HepG2 (cell line): Measurements from ENCODE around the gene TOMM40L. TPM values are rescaled to one million over a fixed set of nuclear protein-coding genes. Genes with fewer than 3 reads are reported as not detected.

Experiments used
- ATM ChIP-seq: fragments of 450-650 bp; IDR thresholded peaks from 2 replicates; pipeline ENCODE4 v1.7.1; 2017; ENCODE audit warnings: mild to moderate bottlenecking, borderline replicate concordance
- EED ChIP-seq: sonication (generic); formaldehyde crosslinking; IDR thresholded peaks from 2 replicates; pipeline ENCODE4 v1.5.0; 2020; ENCODE audit warnings: mild to moderate bottlenecking, missing genetic modification reagents
- PAF1 ChIP-seq: IDR thresholded peaks from 2 replicates; pipeline ENCODE4 v1.6.1; 2016; ENCODE audit warnings: missing genetic modification reagents, missing compliant biosample characterization
- PAXIP1 ChIP-seq: sonication (generic); formaldehyde crosslinking; conservative IDR thresholded peaks from 2 replicates; pipeline ENCODE4 v1.4.0; 2020; ENCODE audit warnings: mild to moderate bottlenecking, missing genetic modification reagents, moderate library complexity
- SIN3A ChIP-seq: IDR thresholded peaks from 2 replicates; pipeline ENCODE4 v1.6.1; 2011; ENCODE audit warnings: low read depth, mild to moderate bottlenecking, control low read depth, low read length, borderline replicate concordance
- UBTF ChIP-seq: sonication (generic); formaldehyde crosslinking; IDR thresholded peaks from 2 replicates; pipeline ENCODE4 v1.4.0; 2020; ENCODE audit warnings: mild to moderate bottlenecking, missing genetic modification reagents
- ZNF331 ChIP-seq: sonication (generic); formaldehyde crosslinking; IDR thresholded peaks from 2 replicates; pipeline ENCODE4 v1.4.0; 2020; ENCODE audit warnings: missing genetic modification reagents
- ZNF446 ChIP-seq: sonication (generic); formaldehyde crosslinking; IDR thresholded peaks from 2 replicates; pipeline ENCODE4 v1.5.0; 2020; ENCODE audit warnings: mild to moderate bottlenecking, missing genetic modification reagents
- ZNF563 ChIP-seq: sonication (generic); formaldehyde crosslinking; IDR thresholded peaks from 2 replicates; pipeline ENCODE4 v1.8.0; 2022; ENCODE audit warnings: mild to moderate bottlenecking, moderate library complexity, missing genetic modification reagents
- ZNF574 ChIP-seq: sonication (generic); formaldehyde crosslinking; IDR thresholded peaks from 2 replicates; pipeline ENCODE4 v1.4.0; 2020; ENCODE audit warnings: missing genetic modification reagents
- ZNF646 ChIP-seq: sonication (generic); formaldehyde crosslinking; IDR thresholded peaks from 2 replicates; pipeline ENCODE4 v1.9.0; 2021; ENCODE audit warnings: mild to moderate bottlenecking, missing genetic modification reagents
- ZNF839 ChIP-seq: sonication (generic); formaldehyde crosslinking; IDR thresholded peaks from 2 replicates; pipeline ENCODE4 v1.4.0; 2020; ENCODE audit warnings: missing genetic modification reagents, mild to moderate bottlenecking, borderline replicate concordance
- polyA plus RNA-seq, 8 experiments: library from polyadenylated mRNA; depleted of rRNA in 3 of 8; stranded (reverse) in 7 of 8; unstranded in 1 of 8; fragments of >200 nt; fragmentation: Illumina TruSeq in 4 of 8; extraction: Trizol in 4 of 8; gene quantifications; 2 replicates each; pipeline versions ENCODE4 v1.2.1 to v1.2.3, GENCODE V29; 2011 to 2016; ENCODE audit warnings: low read depth in 4 of 8, missing spikeins in 1 of 8, mixed read lengths in 1 of 8; ENCODE audit not compliant: insufficient read depth in 1 of 8
- total RNA-seq, 5 experiments: library from RNA; depleted of rRNA; stranded (reverse); fragments of >200 nt; fragmentation: Illumina TruSeq; extraction: Trizol; gene quantifications; 2 replicates each; pipeline ENCODE4 v1.2.3, GENCODE V29; 2016; ENCODE audit warnings: low read depth in 1 of 5

Gene TOMM40L
- total and polyA plus RNA-seq, 2 of the 13 experiments (the other 11 are each of a cell fraction or from before 2014, with no cell fraction given): 14.1 to 26.2 TPM

- TF ChIP-seq ZNF563 (CRISPR knock-in tag) (0 out of 2 replicates have a peak, but pooled peaks have one; percentile 47), SIN3A (0 out of 2 replicates have a peak, but pooled peaks have one; percentile 42), EED (CRISPR knock-in tag) (no peak), PAF1 (no peak), ZNF331 (CRISPR knock-in tag) (peak; percentile 61; the same call in 1 of the 2 replicates), ZNF574 (0 out of 2 replicates have a peak, but pooled peaks have one; percentile 44), ZNF839 (CRISPR knock-in tag) (no peak), ATM (no peak), UBTF (CRISPR knock-in tag) (0 out of 2 replicates have a peak, but pooled peaks have one; percentile 11), PAXIP1 (CRISPR knock-in tag) (0 out of 2 replicates have a peak, but pooled peaks have one; percentile 4), ZNF446 (CRISPR knock-in tag) (0 out of 2 replicates have a peak, but pooled peaks have one; percentile 27), ZNF646 (CRISPR knock-in tag) (peak; percentile 70; the same call in 1 of the 2 replicates)
These were observed 1.5 kb downstream of the TOMM40L start (continued) for GRCh38 chr1:161227196-161227871.
